GM12874 (cell line): ENCODE measurements around the gene MICA.
A peak's percentile ranks its signal among the peaks of the same experiment; 100 is the strongest.

Experiments used
- CTCF ChIP-seq: IDR thresholded peaks from 2 replicates; pipeline ENCODE4 v1.5.1; 2011; ENCODE audit warnings: low read depth, mild to moderate bottlenecking, control low read depth, low read length, moderate library complexity; ENCODE audit not compliant: insufficient read depth

MICA gene

GRCh38 chr6:31358302-31358701 is 45.1 kb upstream of the MICA start:
- TF ChIP-seq CTCF: no peak

- no peak for TF ChIP-seq CTCF
These were observed 43.8 kb upstream of the MICA start for GRCh38 chr6:31359581-31359980.

GRCh38 chr6:31362751-31363150 is 40.6 kb upstream of the MICA start:
- no peak for TF ChIP-seq CTCF

GRCh38 chr6:31363811-31364210 is 39.6 kb upstream of the MICA start:
- no peak for TF ChIP-seq CTCF

- TF ChIP-seq CTCF: no peak
These were observed 37.5 kb upstream of the MICA start for GRCh38 chr6:31365864-31366263.

- TF ChIP-seq CTCF: peak; percentile 95
These were observed 36.5 kb upstream of the MICA start for GRCh38 chr6:31366693-31367470.

- TF ChIP-seq CTCF: no peak
These were observed 34.9 kb upstream of the MICA start for GRCh38 chr6:31368461-31368860.
